NOMO-1 (cell line): ENCODE results near the gene PFN3.

Source experiments
- DNase-seq, 2 experiments: peaks; one replicate each; lab custom pipeline; 2025; ENCODE audit not compliant: unreplicated experiment in 2 of 2; lab: John Stamatoyannopoulos, UW

PFN3 gene

DNA sequence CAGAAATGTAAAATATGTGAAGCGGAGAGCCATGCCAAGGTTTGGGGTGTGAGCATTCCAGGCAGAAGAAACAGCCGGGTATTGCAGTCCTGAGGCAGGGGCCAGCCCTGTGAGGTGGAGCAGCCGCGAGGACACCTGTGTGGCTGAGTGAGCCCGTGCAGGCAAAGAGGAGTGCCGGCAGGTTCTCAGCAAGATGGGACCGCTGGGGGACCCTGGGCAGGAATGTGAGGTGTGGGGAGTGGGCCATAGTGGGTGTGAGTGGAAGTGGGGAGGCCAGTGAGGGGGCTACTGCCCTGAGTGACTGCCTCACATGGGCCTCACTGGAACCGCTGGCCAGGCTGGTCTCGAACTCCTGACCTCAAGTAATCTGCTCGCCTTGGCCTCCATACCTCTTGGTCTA lies 38.0 kb upstream of the PFN3 start:
- no peak for DNase-seq

DNA sequence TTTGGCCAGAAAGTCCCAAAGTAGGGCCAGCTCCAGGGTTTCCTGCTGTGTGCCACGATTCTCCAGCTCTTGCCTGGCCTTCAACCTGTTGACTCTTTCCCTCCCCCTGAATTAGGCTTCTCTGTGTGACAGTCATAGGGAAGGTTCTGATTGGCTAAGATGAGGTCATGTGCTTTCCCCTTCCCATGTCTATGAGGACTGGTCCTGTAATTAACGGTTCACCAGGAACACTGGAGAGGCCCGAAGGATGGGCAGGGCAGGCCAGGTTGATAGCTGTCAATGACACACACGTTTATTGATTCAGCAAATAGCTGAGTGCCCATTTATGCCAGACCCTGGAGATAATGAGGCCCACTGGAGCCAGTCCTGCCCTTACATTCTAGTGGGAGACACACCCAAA lies 37.2 kb upstream of the PFN3 start:
- no peak for DNase-seq

DNA sequence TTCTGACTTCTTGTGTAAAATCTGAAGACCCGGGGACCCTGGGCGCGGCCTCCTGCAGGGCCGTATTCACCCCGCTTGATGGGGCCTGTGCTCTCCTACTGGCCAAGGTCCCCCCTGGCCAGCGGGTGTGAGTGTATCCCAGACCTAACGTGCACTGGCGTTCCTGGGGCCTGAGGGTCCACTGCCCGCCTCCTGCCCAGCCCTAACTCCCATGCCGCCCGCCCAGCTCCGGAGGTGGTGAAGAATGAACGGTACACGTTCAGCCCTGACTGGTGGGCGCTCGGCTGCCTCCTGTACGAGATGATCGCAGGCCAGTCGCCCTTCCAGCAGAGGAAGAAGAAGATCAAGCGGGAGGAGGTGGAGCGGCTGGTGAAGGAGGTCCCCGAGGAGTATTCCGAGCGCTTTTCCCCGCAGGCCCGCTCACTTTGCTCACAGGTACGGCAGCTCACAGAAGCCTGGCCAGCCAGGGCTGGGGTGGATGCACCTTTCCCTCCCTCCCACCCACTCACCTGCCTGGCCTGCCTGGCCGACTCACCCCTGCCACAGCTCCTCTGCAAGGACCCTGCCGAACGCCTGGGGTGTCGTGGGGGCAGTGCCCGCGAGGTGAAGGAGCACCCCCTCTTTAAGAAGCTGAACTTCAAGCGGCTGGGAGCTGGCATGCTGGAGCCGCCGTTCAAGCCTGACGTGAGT lies 35.5 kb upstream of the PFN3 start:
- DNase-seq, result no peak

DNA sequence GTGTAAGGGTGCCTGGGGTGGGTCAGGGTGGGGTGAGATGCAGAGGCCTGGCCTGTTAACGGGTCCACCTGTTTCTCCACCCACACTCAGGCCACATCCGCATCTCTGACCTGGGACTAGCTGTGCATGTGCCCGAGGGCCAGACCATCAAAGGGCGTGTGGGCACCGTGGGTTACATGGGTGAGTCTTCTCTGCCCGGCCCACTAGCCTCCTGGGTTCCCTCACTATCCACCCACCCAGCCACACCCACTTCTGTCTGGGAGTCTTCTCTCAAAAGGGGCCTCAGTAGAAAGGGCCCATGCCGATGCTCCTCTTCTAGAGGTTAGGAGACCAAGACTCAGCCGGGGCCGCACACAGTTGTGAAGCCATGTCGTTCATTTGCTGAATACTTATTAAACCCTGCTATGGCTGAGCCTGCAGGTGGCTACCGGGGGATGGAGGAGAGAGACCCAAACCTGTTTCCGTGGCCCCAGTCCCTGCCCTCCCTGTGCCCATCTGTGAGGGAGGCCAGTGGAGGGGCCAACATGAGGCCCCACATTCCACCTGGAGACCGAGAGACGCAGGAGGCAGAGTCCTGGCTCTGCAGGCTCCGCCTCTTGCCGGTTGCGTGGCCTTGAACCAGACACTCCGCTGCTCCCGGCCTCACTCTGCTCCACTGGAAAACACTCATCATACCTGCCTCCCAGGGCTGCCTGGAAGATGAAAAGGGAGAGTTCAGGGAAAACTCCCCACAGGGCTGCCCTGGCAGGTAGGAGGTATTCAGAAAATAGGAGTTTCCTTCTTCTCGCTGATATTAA lies 34.7 kb upstream of the PFN3 start:
- no peak for DNase-seq

DNA sequence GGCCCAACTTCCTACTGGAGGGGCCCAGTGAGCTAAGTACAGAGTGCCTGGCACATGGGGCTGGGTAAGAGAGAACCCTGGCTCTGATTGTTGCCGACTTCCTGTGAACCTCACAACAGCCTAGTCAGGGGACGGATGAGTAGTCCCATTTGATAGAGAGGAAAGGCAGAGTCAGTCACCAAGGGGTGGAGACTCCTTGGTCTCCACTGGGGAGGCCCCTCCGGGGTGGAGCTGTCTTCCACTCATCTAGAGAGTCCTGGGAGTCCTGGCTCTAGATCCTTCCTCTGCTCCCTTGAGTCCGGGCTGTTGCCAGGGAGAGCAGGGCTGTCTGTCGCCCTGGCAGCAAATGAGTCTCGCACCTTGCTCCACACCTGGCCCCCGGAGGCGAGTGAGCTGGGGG lies 34.0 kb upstream of the PFN3 start:
- no peak for DNase-seq

- DNase-seq, result no peak
Measured at GRCh38 chr5:177433658-177434217, 33.3 kb upstream of the PFN3 start.

- no peak for DNase-seq
Measured at GRCh38 chr5:177432839-177433657, 32.6 kb upstream of the PFN3 start.

GRCh38 chr5:177432143-177432838 lies 31.8 kb upstream of the PFN3 start:
- DNase-seq, result no peak

DNA sequence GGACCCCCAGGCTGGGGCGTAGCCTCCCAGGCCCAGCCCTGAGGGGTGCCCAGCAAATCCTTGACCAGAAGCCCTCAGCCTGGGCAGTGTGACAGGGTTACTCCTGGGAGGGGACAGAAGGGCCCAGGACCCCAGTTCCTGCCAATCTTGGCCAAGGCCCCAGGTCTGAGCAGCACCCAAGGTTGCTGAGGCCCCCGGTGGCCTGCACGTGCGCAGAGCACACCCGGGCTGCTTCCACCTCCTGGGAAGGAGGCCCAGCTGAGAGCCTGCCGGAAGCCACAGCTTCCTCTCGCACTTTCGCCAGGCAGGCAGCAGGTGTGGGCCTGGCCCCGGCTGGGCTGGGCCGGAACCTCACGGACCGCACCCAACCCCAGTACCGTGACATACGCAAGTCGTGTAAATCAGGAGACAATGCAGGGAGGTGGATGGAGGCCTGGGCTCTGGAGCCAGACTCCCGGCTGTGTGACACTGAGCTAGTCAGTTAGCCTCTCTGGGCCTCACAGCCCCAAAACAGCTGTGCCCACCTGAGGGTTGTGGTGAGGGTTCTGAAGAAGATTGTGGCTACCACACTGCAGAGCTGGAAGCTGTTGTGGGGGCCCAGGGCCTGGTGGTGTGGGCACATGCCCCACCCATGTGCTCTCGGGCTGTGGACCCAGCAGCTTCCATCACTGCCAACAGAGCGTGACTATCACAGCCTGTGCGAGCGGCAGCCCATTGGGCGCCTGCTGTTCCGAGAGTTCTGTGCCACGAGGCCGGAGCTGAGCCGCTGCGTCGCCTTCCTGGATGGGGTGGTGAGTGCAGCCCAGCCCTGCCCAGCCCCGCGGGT lies 31.1 kb upstream of the PFN3 start:
- peak; percentile 38 to 63 for DNase-seq

DNA sequence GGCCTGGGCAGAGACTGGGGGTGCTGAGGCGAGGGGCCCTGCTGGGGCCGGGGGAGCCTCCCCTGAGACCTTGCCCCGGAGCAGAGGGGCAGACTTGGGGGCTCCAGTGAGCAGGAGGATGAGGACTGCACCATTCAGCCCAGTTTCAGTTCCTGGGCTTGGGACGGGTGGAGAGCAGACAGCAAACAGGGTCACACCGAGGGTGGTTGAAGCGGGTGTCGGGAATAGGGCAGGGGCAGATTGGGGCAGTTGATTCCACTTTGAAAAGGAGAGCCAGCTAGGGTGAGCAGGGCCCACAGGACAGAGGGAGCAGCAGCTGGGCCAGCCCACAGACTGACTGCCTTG lies 30.5 kb upstream of the PFN3 start:
- no peak for DNase-seq

GRCh38 chr5:177430140-177430951 lies 29.9 kb upstream of the PFN3 start:
- DNase-seq, result no peak

DNA sequence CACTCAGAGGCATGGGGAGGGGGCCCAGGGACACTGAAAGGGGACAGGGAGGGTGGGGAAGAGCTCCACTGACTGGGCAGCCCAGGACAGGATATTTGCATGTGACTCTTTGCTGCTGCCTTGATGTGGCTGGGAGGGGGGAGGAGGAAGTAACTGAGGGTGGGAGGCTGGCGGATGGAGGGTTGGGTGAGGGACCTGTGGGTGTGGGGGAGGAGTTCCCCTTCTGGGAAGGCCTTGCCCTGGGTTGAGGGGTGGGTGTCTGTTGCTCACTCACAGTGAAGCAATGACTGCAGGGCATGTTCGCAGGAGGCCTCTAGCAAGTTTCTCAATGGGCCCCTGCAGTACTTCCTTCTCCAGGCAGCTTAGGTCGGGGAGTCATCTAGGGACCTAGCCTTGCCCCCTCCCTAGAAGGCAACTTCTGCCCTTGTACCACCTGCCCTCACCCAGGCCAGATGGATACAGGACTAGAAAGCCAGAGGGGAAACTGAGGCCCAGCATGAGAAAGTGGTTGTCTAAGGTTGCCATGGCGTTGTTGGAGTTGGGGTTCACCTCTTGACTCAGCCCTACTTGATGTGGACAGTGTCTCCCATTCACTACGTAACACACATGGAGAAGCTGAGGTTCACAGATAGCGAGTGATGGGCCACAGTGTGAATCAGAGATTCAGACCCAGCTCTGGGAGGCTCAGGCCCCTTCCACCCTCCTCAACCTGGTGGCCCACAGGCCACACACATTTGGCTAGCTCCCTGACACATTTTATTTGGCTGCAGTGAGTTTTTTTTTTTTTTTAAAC lies 29.0 kb upstream of the PFN3 start:
- peak; percentile 98 to 99 for DNase-seq

- DNase-seq, result no peak
Measured at GRCh38 chr5:177428574-177429217, 28.2 kb upstream of the PFN3 start.

DNA sequence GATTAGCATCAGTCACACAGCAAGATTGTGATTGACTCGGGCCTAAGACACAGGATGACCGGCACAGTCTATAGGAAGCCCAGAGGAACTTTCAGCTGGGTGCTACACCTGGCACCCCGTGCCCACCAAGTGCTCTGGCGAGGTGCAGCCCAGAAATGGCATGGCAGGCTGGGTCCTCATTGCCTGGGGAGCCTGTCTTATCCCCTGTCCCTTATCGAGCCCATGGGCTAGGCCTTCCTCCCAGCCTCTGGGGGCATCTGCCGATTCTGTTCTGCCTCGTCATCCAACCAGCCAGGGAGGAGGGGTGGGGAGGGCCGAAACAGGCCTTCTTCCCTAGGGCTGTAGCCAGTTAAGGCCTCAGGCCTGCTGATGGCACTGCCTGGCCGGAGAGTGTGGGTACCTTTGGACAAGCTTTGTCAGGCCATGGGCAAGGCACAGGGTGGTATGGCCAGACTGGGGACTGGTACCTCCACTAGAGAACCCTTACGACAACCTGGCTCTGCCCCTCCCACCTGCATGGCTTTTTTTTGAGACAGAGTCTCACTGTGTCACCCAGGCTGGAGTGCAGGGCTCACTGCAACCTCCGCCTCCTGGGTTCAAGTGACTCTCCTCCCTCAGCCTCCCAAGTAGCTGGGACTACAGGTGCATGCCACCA lies 27.6 kb upstream of the PFN3 start:
- DNase-seq, result peak; percentile 49 to 51

DNA sequence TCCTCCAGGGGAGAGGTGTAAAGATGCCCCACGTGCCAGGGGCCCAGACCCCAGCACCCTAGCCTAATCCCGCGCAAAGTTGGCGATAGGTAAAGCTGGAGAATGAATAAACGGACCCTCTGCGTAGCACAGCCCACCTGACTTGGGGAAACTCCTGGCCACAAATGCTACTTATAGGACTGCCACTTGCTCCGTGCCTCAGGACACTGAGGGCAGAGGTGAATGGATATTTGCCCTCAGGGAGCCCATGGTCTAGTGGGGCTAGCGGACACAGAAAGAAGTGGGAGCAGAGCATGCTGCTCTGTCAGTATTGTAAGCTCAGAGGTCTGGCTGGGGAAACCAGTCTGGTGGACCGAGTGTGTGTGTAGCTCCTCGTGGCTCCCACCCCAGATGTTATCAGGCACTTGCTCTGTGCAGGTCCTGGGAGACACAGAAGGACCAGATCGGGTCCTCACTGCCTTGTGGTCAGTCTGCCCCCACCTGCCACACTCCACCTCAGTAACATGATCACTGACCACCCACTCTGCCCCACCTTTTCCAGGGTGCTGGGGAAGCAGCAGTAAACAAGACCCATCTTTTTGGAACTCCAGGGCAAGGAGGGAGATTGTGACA lies 26.9 kb upstream of the PFN3 start:
- DNase-seq, result no peak

DNA sequence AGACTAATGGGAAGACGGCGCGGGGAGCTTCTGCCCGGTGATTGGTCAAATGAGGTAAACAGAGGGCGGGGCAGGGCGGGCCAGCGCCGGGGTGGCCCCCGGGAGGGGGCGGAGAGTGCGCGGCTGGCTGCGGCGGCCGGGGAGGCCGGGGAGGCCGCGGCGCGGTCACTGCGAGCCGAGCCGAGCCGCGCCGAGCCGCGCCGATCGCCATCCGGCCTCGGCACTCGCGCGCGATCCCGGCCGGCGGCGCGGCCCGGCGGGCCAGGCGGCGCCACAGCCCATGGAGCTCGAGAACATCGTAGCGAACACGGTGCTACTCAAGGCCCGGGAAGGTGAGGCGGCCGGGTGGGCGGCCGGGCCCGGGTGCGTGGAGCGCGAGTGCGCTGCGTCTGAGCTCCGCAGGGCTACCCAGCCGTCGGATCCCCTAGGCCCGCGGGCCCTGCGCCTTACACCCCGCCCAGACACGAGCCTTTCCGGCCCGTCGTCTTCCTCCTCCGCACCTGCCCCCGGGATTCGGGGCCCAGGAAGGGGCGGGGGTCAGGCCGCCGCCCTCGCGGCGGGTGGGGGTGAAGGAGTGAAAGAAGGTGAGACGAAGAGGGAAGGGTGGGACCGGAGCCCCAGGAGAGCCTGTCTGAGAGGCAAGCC lies 26.2 kb upstream of the PFN3 start, which contains the start of gene GRK6:
Gene GRK6, plus strand, starts transcription at position 111 of the 645 bp plus-strand sequence. Its CDS starts 170 bp downstream, at position 281.
- DNase-seq, result peak in 1 of 2 experiments; percentile 31
